ENCODE results near the gene PYDC1. TPM values are rescaled to one million over a fixed set of nuclear protein-coding genes. Genes with fewer than 3 reads are reported as not detected.

The PYDC1 gene
- total and polyA plus RNA-seq, 10 of the 15 experiments (the other 5 are each of a cell fraction or from before 2014, with no cell fraction given): not detected

- in situ Hi-C loops (cut with MboI): no loop called here
- POLR2A ChIA-PET: no interaction called here
- SMC1A ChIA-PET (ENCODE audit: uncharacterized antibody, unreplicated experiment): interaction anchor here (0.6 to 1.1 kb wide), 2 partner anchors 12 to 29 kb away, joined by 3 read pairs; no protein-coding TSS in a partner anchor
- H3K36me3 ChIP-seq (ENCODE audit: control insufficient read depth in 2 of 2, insufficient read depth in 2 of 2, low read length in 1 of 2): no peaks in the 10 kb centered on the region
- H3K27ac ChIP-seq (ENCODE audit: control insufficient read depth, insufficient read depth): no peak overlapping the region
- FAIRE-seq (no peak), DNase-seq (ENCODE audit: low read depth, low spot score) (no peak), ATAC-seq (no peak)
- H2AFZ ChIP-seq (ENCODE audit: control insufficient read depth, low read depth, low read length): no peak overlapping the region
- H3K4me2 ChIP-seq (ENCODE audit: control insufficient read depth, insufficient read depth): no peak overlapping the region
- 5% methylated on average over 1 of the region's 2 CpGs for WGBS (ENCODE audit: insufficient coverage, insufficient replicate concordance, low lambda C conversion rate, missing lambda C conversion rate)
- no peaks in the 10 kb centered on the region for H3K79me2 ChIP-seq (ENCODE audit: control insufficient read depth, insufficient read depth, low read length)
- no peaks in the 10 kb centered on the region for H3K9me3 ChIP-seq (replicated peaks; ENCODE audit: control insufficient read depth, insufficient read depth, low read length)
- intact Hi-C loops (cut with micrococcal nuclease; ENCODE audit: unreplicated experiment): no loop called here
- no peak overlapping the region for H3K9ac ChIP-seq (ENCODE audit: control insufficient read depth, insufficient read depth, low read length)
- BruUV-seq (replicated peaks): no TSS peak
- TF ChIP-seq FOS (IDR thresholded peaks at IDR 0.05; ENCODE audit: borderline replicate concordance, extremely low read depth, insufficient read length): no peak
- no peak for TF ChIP-seq SKIL (IDR thresholded peaks at IDR 0.05; ENCODE audit: low read depth, poor library complexity, severe bottlenecking)
- no peak for TF ChIP-seq RAD21 (IDR thresholded peaks at IDR 0.05; ENCODE audit: insufficient read depth, low read depth, low read length)
- no peak for TF ChIP-seq ATF3 (IDR thresholded peaks at IDR 0.05; ENCODE audit: borderline replicate concordance, extremely low read depth, low read depth, low read length)
- no peak for TF ChIP-seq PBX3 (IDR thresholded peaks at IDR 0.05; ENCODE audit: insufficient replicate concordance, low read depth, low read length)
- TF ChIP-seq SUPT20H (IDR thresholded peaks at IDR 0.05; ENCODE audit: borderline replicate concordance, control insufficient read depth, low read depth, low read length): no peak
- no peaks in the 10 kb centered on the region for H3K4me1 ChIP-seq (ENCODE audit: control insufficient read depth, insufficient read depth, low read length)
- H3K27me3 ChIP-seq (replicated peaks in 1 of 2; ENCODE audit: control insufficient read depth in 2 of 2, insufficient read depth in 2 of 2, low read length in 1 of 2): no peaks in the 10 kb centered on the region; a peak in 1 of 4 replicates
- no peak overlapping the region for H3K4me3 ChIP-seq
- CTCF ChIA-PET: no interaction called here
- RAD21 ChIA-PET (ENCODE audit: unreplicated experiment): interaction anchor here (0.5 kb wide), 1 partner anchor 77 kb away, joined by 3 read pairs; no protein-coding TSS in a partner anchor
- H4K20me1 ChIP-seq (ENCODE audit: control insufficient read depth, insufficient read depth): no peaks in the 10 kb centered on the region
Measured at GRCh38 chr16:31168848-31169247, 48.1 kb downstream of the PYDC1 start.

Data from GM12878 (cell line).